GM12891 (cell line): Measurements from ENCODE around the gene DAND5.

Experiments used
- POLR2A ChIP-seq: IDR thresholded peaks from 2 replicates; pipeline ENCODE4 v1.6.1; 2011; ENCODE audit warnings: low read depth, low read length, control low read depth
- POLR2AphosphoS5 ChIP-seq: IDR thresholded peaks from 2 replicates; pipeline ENCODE4 v1.6.1; 2011; ENCODE audit warnings: low read depth, low read length, control low read depth
- TAF1 ChIP-seq: IDR thresholded peaks from 2 replicates; pipeline ENCODE4 v1.6.1; 2011; ENCODE audit warnings: low read depth, low read length, control low read depth

DNA sequence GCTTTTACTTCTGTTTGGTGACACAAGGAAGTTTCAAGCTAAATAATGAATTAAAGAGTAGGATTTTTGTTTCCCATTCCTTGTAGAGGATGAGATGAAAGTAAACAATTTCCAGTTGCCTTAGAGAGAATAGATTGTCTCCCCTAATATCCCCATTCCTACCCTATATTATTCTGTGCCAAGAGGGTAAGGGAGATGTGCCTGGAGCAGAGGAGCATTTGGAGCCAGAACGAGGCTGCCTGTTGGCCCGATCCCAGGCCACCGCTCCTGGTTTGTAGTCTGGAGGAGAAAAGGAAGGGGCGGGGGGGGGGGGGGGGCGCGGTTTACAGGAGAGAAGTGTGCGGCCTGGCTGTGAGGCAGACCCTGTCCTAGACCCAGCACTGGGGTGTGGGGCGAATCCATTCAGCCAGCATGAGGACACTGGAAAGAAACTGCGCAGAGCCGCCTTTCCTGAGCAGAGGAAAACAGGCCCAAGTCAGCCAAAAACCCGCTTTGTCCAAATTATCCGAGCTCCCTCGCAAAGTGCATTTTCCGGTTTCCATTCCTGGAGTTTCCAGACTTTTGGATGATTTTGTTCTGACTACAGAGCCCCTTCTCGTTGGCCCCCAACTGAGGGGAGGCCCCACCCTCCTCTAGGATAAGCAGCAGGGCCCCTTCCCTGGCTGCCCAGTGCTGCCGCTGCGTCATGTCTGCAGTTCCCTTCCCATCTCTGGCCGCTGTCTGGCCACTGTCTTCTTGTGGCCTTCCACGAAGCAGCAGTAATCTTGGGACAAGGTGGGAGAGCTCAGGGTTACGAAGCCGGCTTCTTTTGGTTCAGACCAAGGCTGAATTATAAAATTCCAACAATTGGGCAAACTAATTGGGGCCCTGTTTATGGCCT, 48.9 kb downstream of the DAND5 start:
- TF ChIP-seq TAF1 (no peak), POLR2AphosphoS5 (no peak), POLR2A (no peak)
